ENCODE data around the gene UBXN2A.

GRCh38 chr2:24047703-24048033 is 107.4 kb downstream of the UBXN2A start:
- TF ChIP-seq CTCF (IDR thresholded peaks at IDR 0.05; ENCODE audit: insufficient read depth, low read length) (no peak), POLR2AphosphoS5 (IDR thresholded peaks at IDR 0.05; ENCODE audit: low read depth) (no peak), REST (IDR thresholded peaks at IDR 0.05; ENCODE audit: insufficient replicate concordance, low read depth) (no peak), SPI1 (IDR thresholded peaks at IDR 0.05; ENCODE audit: borderline replicate concordance, low read depth) (no peak), GABPA (IDR thresholded peaks at IDR 0.05; ENCODE audit: low read depth) (no peak)
